Activated CD4-positive, alpha-beta T cell treated with anti-CD3 and anti-CD28 coated beads, Interleukin-2, amount 10 ng/mL, durations not matched to agents 7 days and 5 days (primary cell): ENCODE results near the gene DIRAS3. TPM values are rescaled to one million over a fixed set of nuclear protein-coding genes. Genes with fewer than 3 reads are reported as not detected.

Experiments used
- CTCF ChIA-PET: fragments of 350-600 bp; sonication (Branson Sonifier 250); formaldehyde crosslinking; loops from one replicate; lab custom pipeline; 2021; ENCODE audit warnings: antibody characterized with exemption; lab: Charles Lee
- POLR2A ChIA-PET: fragments of 350-600 bp; sonication (Branson Sonifier 250); formaldehyde crosslinking; loops from one replicate; lab custom pipeline; 2021; ENCODE audit warnings: antibody characterized with exemption; lab: Charles Lee
- DNase-seq: peaks from one replicate; pipeline ENCODE4 v3.0.0-alpha.2; 2020
- H3K27ac Mint-ChIP-seq: one replicate; pipeline ENCODE4 v1.8.0; 2021; ENCODE audit warnings: mild to moderate bottlenecking, moderate library complexity, mixed read lengths
- H3K27me3 Mint-ChIP-seq: one replicate; pipeline ENCODE4 v1.8.0; 2021; ENCODE audit warnings: mixed read lengths
- H3K36me3 Mint-ChIP-seq: one replicate; pipeline ENCODE4 v1.8.0; 2021; ENCODE audit warnings: low read depth, mixed read lengths
- H3K4me1 Mint-ChIP-seq: one replicate; pipeline ENCODE4 v1.8.0; 2021; ENCODE audit warnings: mixed read lengths
- H3K4me3 Mint-ChIP-seq: one replicate; pipeline ENCODE4 v1.8.0; 2021; ENCODE audit warnings: mild to moderate bottlenecking, moderate library complexity, mixed read lengths
- H3K9me3 Mint-ChIP-seq: one replicate; pipeline ENCODE4 v1.8.0; 2021; ENCODE audit warnings: mixed read lengths
- total RNA-seq, 2 experiments: library from RNA; stranded (reverse); gene quantifications; one replicate each; pipeline ENCODE4 v1.2.3, GENCODE V29; 2021

Gene DIRAS3
- total RNA-seq, 2 experiments from 2014 or later = not detected

DNA sequence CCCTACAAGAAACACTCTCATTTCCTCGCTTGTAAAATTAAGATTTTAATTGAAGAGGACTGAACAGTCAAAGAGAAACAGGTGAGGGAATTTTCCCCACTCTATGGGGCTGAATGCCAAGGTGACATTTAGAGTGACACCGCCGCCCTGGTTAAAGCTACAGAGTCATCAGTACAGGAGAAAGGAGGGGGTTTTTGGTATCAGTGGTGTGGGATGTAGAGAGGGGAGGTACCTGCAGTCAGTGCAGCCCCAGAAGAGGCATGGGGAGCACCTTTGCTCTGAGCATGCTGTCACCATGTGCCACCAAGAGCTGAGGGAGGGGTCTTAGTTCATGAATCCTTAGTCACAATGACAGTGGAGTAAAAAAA, 2.8 kb downstream of the DIRAS3 start:
- no peak for DNase-seq
- CTCF ChIA-PET = no interaction called here
- Mint-ChIP-seq H3K4me1 (no peaks in the 10 kb centered on the region), H3K27me3 (peaks cover 28% of the 10 kb centered on the region), H3K4me3 (no peak overlapping the region), H3K9me3 (no peaks in the 10 kb centered on the region), H3K36me3 (no peaks in the 10 kb centered on the region), H3K27ac (no peak overlapping the region)
- POLR2A ChIA-PET = no interaction called here

GRCh38 chr1:68046885-68047658, 3.4 kb downstream of the DIRAS3 start:
- H3K9me3 Mint-ChIP-seq = no peaks in the 10 kb centered on the region
- ChIA-PET POLR2A (no interaction called here), CTCF (no interaction called here)
- H3K4me3 Mint-ChIP-seq = no peak overlapping the region
- no peak for DNase-seq
- H3K36me3 Mint-ChIP-seq = no peaks in the 10 kb centered on the region
- no peak overlapping the region for H3K27ac Mint-ChIP-seq
- H3K27me3 Mint-ChIP-seq = peaks cover 25% of the 10 kb centered on the region
- no peaks in the 10 kb centered on the region for H3K4me1 Mint-ChIP-seq

GRCh38 chr1:68046423-68046822, 4.0 kb downstream of the DIRAS3 start:
- POLR2A ChIA-PET = no interaction called here
- DNase-seq = no peak
- CTCF ChIA-PET = no interaction called here
- H3K9me3 Mint-ChIP-seq = no peaks in the 10 kb centered on the region
- no peak overlapping the region for H3K27ac Mint-ChIP-seq
- H3K4me1 Mint-ChIP-seq = no peaks in the 10 kb centered on the region
- H3K4me3 Mint-ChIP-seq = no peak overlapping the region
- H3K36me3 Mint-ChIP-seq = no peaks in the 10 kb centered on the region
- H3K27me3 Mint-ChIP-seq = peaks cover 19% of the 10 kb centered on the region

DNA sequence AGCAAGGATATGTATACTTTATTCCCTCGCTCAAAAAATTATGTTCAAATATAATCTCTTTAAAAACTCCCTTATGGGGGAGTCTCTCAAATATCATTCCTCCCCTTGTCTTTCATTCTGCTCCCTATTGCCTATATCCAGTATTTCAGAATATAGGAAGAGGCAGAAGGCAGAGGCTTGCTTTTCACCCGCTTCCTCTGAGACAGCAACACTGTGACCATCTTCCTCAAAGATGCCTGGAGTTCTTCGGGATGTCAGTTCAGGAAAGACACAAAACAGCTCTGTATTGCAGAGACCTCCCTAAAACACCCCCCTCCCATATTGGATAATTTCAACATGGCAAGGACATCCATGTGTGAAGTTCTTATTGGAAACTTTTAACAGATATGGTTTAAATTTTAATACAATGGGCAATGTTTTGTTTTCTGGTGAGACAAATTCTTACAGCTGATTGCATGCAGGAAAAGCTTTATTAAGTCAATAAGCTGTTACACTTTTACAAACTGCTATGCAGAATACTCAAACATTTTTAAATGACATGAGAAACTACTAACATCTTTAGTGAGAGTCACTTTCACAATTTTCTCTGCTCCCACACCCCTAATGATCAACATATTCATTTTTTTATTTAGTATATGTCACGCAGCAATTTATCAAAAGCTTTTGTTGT, 4.8 kb downstream of the DIRAS3 start:
- Mint-ChIP-seq H3K4me3 (no peak overlapping the region), H3K27me3 (peaks cover 15% of the 10 kb centered on the region), H3K9me3 (no peaks in the 10 kb centered on the region), H3K27ac (no peak overlapping the region), H3K36me3 (no peaks in the 10 kb centered on the region), H3K4me1 (no peaks in the 10 kb centered on the region)
- no peak for DNase-seq
- ChIA-PET POLR2A (no interaction called here), CTCF (no interaction called here)

- no peak for DNase-seq
- Mint-ChIP-seq H3K4me3 (no peak overlapping the region), H3K9me3 (no peaks in the 10 kb centered on the region), H3K27me3 (peaks cover 4% of the 10 kb centered on the region), H3K36me3 (no peaks in the 10 kb centered on the region), H3K27ac (no peak overlapping the region), H3K4me1 (no peaks in the 10 kb centered on the region)
- ChIA-PET POLR2A (no interaction called here), CTCF (no interaction called here)
Observed at GRCh38 chr1:68043443-68044090, 6.9 kb downstream of the DIRAS3 start.

- Mint-ChIP-seq H3K36me3 (no peaks in the 10 kb centered on the region), H3K4me3 (no peak overlapping the region), H3K9me3 (peaks cover 5% of the 10 kb centered on the region), H3K27me3 (peaks cover 2% of the 10 kb centered on the region), H3K4me1 (no peaks in the 10 kb centered on the region), H3K27ac (no peak overlapping the region)
- ChIA-PET CTCF (no interaction called here), POLR2A (no interaction called here)
- no peak for DNase-seq
Observed at GRCh38 chr1:68036946-68037345, 13.5 kb downstream of the DIRAS3 start.

GRCh38 chr1:68029444-68029843, 21.0 kb downstream of the DIRAS3 start:
- Mint-ChIP-seq H3K4me3 (no peak overlapping the region), H3K4me1 (peaks cover 6% of the 10 kb centered on the region), H3K27ac (no peak overlapping the region), H3K36me3 (no peaks in the 10 kb centered on the region), H3K27me3 (no peaks in the 10 kb centered on the region), H3K9me3 (peaks cover 5% of the 10 kb centered on the region)
- DNase-seq = no peak
- CTCF ChIA-PET = no interaction called here
- POLR2A ChIA-PET = no interaction called here

DNA sequence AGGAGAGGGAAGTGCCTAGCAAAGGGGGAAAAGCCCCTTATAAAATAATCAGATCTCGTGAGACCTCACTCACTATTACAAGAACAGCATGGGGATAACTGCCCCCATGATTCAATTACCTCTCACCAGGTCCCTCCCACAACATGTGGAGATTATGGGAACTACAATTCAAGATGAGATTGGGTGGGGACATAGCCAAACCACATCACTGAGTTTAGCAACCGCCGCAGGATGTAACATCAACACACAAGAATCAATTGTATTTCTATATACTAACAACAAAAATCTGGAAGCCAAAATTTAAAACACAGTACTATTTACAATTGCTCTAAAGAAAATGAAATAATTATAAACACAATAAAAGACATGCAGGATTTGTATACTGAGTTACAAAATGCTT, 21.9 kb downstream of the DIRAS3 start:
- no peak for DNase-seq
- Mint-ChIP-seq H3K4me1 (peaks cover 6% of the 10 kb centered on the region), H3K27me3 (no peaks in the 10 kb centered on the region), H3K27ac (no peak overlapping the region), H3K36me3 (no peaks in the 10 kb centered on the region), H3K9me3 (no peaks in the 10 kb centered on the region), H3K4me3 (no peak overlapping the region)
- ChIA-PET POLR2A (no interaction called here), CTCF (no interaction called here)

- POLR2A ChIA-PET = no interaction called here
- CTCF ChIA-PET = no interaction called here
- peaks cover 6% of the 10 kb centered on the region for H3K4me1 Mint-ChIP-seq
Observed at GRCh38 chr1:68024635-68025338, 25.6 kb downstream of the DIRAS3 start.

DNA sequence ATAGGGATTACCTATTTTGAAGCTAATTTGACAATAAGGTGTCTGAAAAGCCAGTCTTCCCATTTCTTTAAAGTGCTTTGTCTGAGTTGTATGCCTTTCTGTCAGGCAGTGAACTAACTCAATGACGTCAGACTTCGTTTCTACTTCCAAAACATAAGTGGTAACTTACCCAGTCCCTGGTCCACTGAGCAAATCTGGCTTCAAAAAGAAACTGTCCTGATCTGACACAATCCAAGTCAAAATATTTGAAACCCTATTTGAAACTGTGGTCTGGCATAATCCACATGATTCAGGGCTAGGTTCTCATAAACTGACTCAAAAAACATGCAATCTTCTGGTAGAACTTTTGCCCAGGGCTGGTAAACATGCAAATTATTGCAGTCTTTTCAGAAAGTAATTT, 34.0 kb downstream of the DIRAS3 start:
- CTCF ChIA-PET = no interaction called here
- H3K4me3 Mint-ChIP-seq = no peak overlapping the region
- H3K36me3 Mint-ChIP-seq = no peaks in the 10 kb centered on the region
- no peaks in the 10 kb centered on the region for H3K27me3 Mint-ChIP-seq
- no peaks in the 10 kb centered on the region for H3K9me3 Mint-ChIP-seq
- DNase-seq = no peak
- POLR2A ChIA-PET = no interaction called here
- H3K4me1 Mint-ChIP-seq = no peaks in the 10 kb centered on the region
- no peak overlapping the region for H3K27ac Mint-ChIP-seq

More at GRCh38 chr1:68024635-68025338, 25.6 kb downstream of the DIRAS3 start:
- H3K36me3 Mint-ChIP-seq = no peaks in the 10 kb centered on the region
- no peaks in the 10 kb centered on the region for H3K9me3 Mint-ChIP-seq
- H3K27ac Mint-ChIP-seq = no peak overlapping the region
- no peak for DNase-seq
- no peaks in the 10 kb centered on the region for H3K27me3 Mint-ChIP-seq
- H3K4me3 Mint-ChIP-seq = no peak overlapping the region

GRCh38 chr1:68015971-68016370, 34.5 kb downstream of the DIRAS3 start:
- ChIA-PET CTCF (no interaction called here), POLR2A (no interaction called here)
- no peak for DNase-seq
- Mint-ChIP-seq H3K27ac (no peak overlapping the region), H3K9me3 (no peaks in the 10 kb centered on the region), H3K27me3 (no peaks in the 10 kb centered on the region), H3K4me3 (no peak overlapping the region), H3K36me3 (no peaks in the 10 kb centered on the region), H3K4me1 (no peaks in the 10 kb centered on the region)

DNA sequence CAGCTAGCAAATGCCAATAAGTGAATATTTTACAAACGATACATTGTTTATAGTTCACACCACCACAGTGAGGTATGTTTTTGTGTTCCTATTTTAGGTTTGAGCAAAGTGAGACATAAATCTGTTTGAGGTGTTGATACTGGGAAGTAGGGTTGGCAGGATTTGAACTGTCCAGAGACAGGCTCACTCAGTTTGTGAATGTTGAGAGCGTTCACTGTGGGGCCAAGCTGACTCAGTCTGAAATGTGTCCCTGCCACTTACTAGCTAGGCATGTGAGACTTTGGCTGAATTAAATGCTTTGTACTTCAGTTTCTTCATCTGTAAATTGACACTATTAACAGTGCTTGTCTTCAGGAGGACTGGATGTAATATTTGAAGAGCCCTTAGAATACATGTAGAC, 35.1 kb downstream of the DIRAS3 start:
- ChIA-PET POLR2A (no interaction called here), CTCF (no interaction called here)
- Mint-ChIP-seq H3K27ac (no peak overlapping the region), H3K36me3 (no peaks in the 10 kb centered on the region), H3K9me3 (no peaks in the 10 kb centered on the region), H3K27me3 (no peaks in the 10 kb centered on the region), H3K4me1 (no peaks in the 10 kb centered on the region), H3K4me3 (no peak overlapping the region)
- no peak for DNase-seq

DNA sequence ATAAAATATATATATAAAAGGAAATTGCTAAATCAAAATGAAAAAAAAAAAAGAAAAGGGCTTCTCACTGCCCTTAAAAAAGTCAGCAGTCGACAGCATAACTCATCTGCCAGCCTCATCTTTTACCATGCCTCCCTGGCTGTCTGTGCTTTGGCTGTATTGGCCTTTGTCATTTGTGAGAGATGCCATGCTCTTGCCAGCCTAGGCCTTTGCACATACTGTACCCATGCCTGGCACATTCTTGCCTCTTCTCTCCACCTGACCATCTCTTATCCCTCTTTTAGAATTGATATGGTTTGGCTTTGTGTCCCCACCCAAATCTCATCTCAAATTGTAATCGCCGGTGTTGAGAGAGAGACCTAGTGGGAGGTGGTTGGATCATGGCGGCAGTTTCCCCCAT, 37.1 kb downstream of the DIRAS3 start:
- no peak for DNase-seq
- no peak overlapping the region for H3K4me3 Mint-ChIP-seq
- no peak overlapping the region for H3K27ac Mint-ChIP-seq
- no peaks in the 10 kb centered on the region for H3K36me3 Mint-ChIP-seq
- CTCF ChIA-PET = no interaction called here
- no peaks in the 10 kb centered on the region for H3K27me3 Mint-ChIP-seq
- POLR2A ChIA-PET = no interaction called here
- H3K4me1 Mint-ChIP-seq = no peaks in the 10 kb centered on the region
- no peaks in the 10 kb centered on the region for H3K9me3 Mint-ChIP-seq
